GM21360 (cell line): ENCODE results near the gene PDE6B.
"Not testable (repeated sequence)": the region's sequence is repeated elsewhere in the genome, so short reads cannot be mapped to it uniquely, and the experiment has no call there.

Experiments
- ATAC-seq: cut with Tn5 transposase; IDR thresholded peaks from one replicate; pipeline ENCODE4 v1.9.1; 2021; ENCODE audit warnings: mild to moderate bottlenecking, moderate library complexity; ENCODE audit not compliant: unreplicated experiment

Gene PDE6B

GRCh38 chr4:682490-683172 is 57.3 kb downstream of the PDE6B start:
- ATAC-seq = no peak

GRCh38 chr4:683247-683897 is 58.0 kb downstream of the PDE6B start:
- no peak for ATAC-seq

- ATAC-seq = no peak
Observed at GRCh38 chr4:683982-684622, 58.7 kb downstream of the PDE6B start.

- no peak for ATAC-seq
Observed at GRCh38 chr4:684623-685327, 59.4 kb downstream of the PDE6B start.

DNA sequence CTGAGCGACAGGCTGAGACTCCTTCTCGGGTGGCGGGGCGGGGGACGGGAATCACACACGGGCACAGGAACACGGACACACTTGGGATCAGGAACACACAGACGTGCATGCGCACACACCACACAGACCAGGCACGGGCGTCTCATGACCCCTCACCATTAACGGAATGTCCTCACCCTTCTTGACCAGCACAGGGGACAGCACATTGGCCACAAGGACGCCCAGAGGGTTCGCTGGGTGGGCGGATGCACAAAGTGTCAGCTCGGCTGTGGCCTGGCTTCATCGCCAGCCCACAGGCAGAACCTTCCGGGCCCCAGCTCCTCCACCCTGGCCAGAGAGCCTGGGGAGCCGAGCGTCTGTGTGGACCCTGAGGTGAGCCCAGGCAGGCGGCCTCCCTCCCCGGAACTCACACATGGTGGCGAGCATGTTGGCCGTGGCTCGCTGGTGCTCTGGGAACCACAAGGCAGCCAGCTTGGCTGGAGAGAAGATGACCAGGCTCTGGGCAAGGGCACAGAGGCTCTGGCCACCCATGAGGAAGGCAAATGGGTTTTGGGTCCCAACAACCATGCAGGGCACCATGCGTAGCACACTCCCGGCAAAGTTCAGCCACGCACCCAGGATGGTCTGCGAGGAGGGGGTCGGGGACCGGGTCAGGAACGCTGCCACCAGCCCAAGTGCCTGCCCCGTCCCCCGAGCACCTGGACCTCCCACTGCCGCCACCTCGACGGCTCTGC is 60.5 kb downstream of the PDE6B start:
- ATAC-seq = no peak

- no peak for ATAC-seq
Observed at GRCh38 chr4:686413-687040, 61.2 kb downstream of the PDE6B start.

GRCh38 chr4:687048-687970 is 61.9 kb downstream of the PDE6B start:
- ATAC-seq = no peak

GRCh38 chr4:687971-688853 is 62.8 kb downstream of the PDE6B start:
- ATAC-seq = no peak

- ATAC-seq = no peak
Observed at GRCh38 chr4:688854-689681, 63.7 kb downstream of the PDE6B start, which contains the start of gene SLC49A3. SLC49A3 (minus strand) TSS chr4:689151; CDS start chr4:689127, 24 bp downstream.

DNA sequence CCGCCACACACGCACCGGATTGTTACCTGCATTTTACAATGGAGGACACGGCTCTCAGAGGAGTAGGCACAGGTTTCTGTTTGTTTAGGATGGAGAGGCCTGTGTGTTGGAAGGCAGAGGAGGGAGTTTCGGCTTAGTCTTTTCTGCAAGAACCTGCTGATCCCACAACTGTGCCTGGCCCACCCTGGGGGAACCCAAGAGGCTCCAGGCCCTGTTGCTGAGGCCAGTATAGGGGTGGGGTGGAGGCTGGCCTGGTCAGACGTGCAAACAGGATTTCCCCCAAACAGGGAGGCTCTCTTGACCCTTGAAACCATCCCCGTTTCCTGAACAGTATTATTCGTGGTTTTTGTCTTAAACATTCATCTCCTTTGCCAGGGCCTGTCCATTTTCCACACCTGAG is 64.3 kb downstream of the PDE6B start:
- ATAC-seq = no peak

DNA sequence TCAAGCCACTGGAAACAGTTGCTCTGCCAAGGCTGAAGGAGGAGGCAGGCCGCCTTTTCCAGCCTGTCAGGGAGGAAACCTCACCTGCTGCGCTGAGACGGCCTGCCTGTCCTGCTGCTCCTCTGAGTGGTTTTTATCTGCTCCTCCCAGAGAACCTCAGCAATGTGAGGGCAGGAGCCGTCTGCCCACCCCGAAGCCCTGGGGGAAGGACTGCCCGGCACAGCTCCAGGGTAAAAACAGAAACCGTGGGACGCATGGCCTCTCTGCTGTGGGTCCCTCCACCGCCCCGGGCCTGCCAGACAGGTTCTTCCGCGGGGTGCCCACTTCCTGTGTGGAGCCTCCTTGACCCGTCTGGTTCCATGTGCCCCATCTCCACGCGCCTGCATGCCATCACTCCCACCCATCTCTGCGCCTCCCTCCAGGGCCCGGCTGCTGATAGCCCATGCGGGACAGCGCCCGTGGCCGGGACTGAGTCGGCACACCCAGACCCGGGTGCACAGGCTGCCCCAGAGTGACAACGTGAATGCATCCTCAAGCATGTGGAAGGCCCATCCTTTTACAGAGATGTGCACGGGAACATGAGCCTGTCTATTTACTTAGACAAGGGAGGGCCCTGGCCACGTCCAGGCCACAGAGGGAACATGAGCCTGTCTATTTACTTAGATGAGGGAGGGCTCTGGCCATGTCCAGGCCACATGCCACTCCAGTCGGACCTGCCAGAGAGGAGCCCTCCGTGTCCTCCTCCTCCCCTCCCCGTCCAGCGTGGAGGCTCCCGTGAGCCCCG is 67.6 kb downstream of the PDE6B start:
- no peak for ATAC-seq

- ATAC-seq = not testable (repeated sequence)
Observed at GRCh38 chr4:694341-694940, 69.1 kb downstream of the PDE6B start.

DNA sequence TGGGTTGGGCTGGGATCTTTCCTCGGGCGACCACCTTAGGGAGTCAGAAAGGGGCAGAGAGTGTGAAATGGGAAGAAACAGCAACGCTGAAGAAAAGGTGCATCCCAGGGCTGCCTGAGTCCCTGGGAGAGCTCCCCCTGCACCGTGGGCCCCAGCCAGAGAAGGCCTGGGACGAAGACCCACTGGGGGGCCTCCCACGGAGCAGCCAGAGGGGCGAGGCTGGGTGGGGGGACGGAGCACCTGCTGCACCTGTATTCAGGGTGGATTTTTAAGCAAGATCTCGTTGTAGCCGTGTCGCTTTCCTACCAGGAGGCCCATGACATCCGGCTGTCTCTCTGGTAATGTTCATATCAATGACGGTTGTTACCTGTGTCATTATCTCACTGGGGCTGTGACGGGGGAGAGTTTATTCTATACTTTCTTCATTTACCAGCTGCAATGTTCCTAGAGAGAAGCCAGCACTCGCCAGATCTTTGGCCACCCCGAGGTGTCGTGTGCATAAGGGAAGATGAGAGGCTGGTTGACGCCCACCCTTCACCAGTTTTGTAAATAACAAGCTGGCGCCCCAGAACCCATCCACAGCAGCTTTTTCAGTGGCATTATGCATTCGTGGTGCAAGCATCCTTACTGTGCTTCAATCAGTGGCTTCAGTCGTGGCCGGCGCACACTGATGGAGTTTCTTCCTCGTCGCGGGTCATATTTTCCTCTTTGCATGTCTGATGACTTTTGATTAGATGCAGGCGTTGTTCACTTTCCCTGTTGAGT is 74.6 kb downstream of the PDE6B start:
- no peak for ATAC-seq

GRCh38 chr4:700587-701264 is 75.4 kb downstream of the PDE6B start:
- ATAC-seq = no peak

- ATAC-seq = no peak
Observed at GRCh38 chr4:702618-703048, 77.3 kb downstream of the PDE6B start.
